HCT116 (cell line): ENCODE results near the gene PRKAR2A. TPM values are rescaled to one million over a fixed set of nuclear protein-coding genes. Genes with fewer than 3 reads are reported as not detected.

Experiments used
- ATAC-seq: fragments of 200-7000 bp; cut with Tn5 transposase; 2 replicates; pipeline ENCODE4 v1.9.1; 2020; ENCODE audit warnings: mild to moderate bottlenecking, moderate library complexity
- BruUV-seq: library from RNA; stranded (reverse); fragments of 400-500 nt; replicated peaks from 2 replicates; lab custom pipeline; 2021; lab: Mats Ljungman, UMichigan
- CTCF ChIA-PET: fragments of 300-600 bp; sonication (Branson Sonifier 250); formaldehyde crosslinking; loops from one replicate; lab custom pipeline; 2021; ENCODE audit warnings: antibody characterized with exemption; lab: Charles Lee
- POLR2A ChIA-PET: fragments of 300-600, 350-600 bp; sonication (Branson Sonifier 250); formaldehyde crosslinking; loops from one replicate; lab custom pipeline; 2021; ENCODE audit warnings: antibody characterized with exemption; lab: Charles Lee
- RAD21 ChIA-PET, 2 experiments: fragments of 300-600 bp; sonication (Branson Sonifier 250); formaldehyde crosslinking; loops; one replicate each; lab custom pipeline; 2023; ENCODE audit warnings: low total read pairs in 2 of 2; ENCODE audit not compliant: uncharacterized antibody in 2 of 2, unreplicated experiment in 2 of 2, low non-redundant PET in 1 of 2; lab: Charles Lee
- DNase-seq: peaks from one replicate; pipeline ENCODE4 v3.0.0-alpha.2; 2010; ENCODE audit warnings: low read depth, low spot score
- H2AFZ ChIP-seq: fragments of 200-600 bp; shearing (Covaris generic), sonication (generic); 2 replicates; pipeline ENCODE4 v1.6.1; 2017; ENCODE audit warnings: low read depth, mixed run types, mixed read lengths, antibody characterized with exemption, low read length; ENCODE audit not compliant: poor library complexity, severe bottlenecking
- H3K27ac ChIP-seq: 2 replicates; pipeline ENCODE4 v1.5.1; 2012; ENCODE audit warnings: low read depth, low read length
- H3K27me3 ChIP-seq: fragments of 200-600 bp; sonication (generic); 2 replicates; pipeline ENCODE4 v1.6.1; 2016; ENCODE audit warnings: mixed run types, low read length, mixed read lengths; ENCODE audit not compliant: insufficient read depth
- H3K36me3 ChIP-seq, 2 experiments: fragments of 200-500 bp in 1 of 2; fragments of 200-600 bp in 1 of 2; sonication (Bioruptor generic) in 1 of 2; sonication (generic) in 1 of 2; 2 replicates each; pipeline versions ENCODE4 v1.5.1 to v1.6.1; 2014 to 2016; ENCODE audit warnings: low read length in 2 of 2, inconsistent platforms in 1 of 2, mixed read lengths in 1 of 2, mixed run types in 1 of 2; ENCODE audit not compliant: insufficient read depth in 2 of 2, control insufficient read depth in 1 of 2
- H3K4me1 ChIP-seq, 2 experiments: fragments of 200-600 bp in 1 of 2; sonication (generic) in 1 of 2; 2 replicates each; pipeline versions ENCODE4 v1.5.1 to v1.6.1; 2012 to 2017; ENCODE audit warnings: low read length in 2 of 2, inconsistent platforms in 1 of 2, mild to moderate bottlenecking in 1 of 2, mixed read lengths in 1 of 2, mixed run types in 1 of 2, moderate library complexity in 1 of 2; ENCODE audit not compliant: insufficient read depth in 2 of 2, control insufficient read depth in 1 of 2
- H3K4me2 ChIP-seq: fragments of 200-600 bp; sonication (generic); 2 replicates; pipeline ENCODE4 v1.6.1; 2017; ENCODE audit warnings: mixed run types, low read length, mixed read lengths
- H3K4me3 ChIP-seq, 2 experiments: fragments of 200-600 bp in 1 of 2; sonication (generic) in 1 of 2; replicated peaks in 1 of 2; 2 replicates each; pipeline ENCODE4 v1.5.1; 2011 to 2016; ENCODE audit warnings: low read length in 2 of 2, control low read depth in 1 of 2, low read depth in 1 of 2, mild to moderate bottlenecking in 1 of 2, mixed read lengths in 1 of 2, mixed run types in 1 of 2
- H3K79me2 ChIP-seq: fragments of 200-600 bp; sonication (generic); 2 replicates; pipeline ENCODE4 v1.6.1; 2017; ENCODE audit warnings: mild to moderate bottlenecking, mixed run types, low read length, moderate library complexity, mixed read lengths; ENCODE audit not compliant: insufficient read depth
- H3K9ac ChIP-seq: fragments of 200-600 bp; sonication (generic); 2 replicates; pipeline ENCODE4 v1.6.1; 2016; ENCODE audit warnings: low read length, mixed read lengths
- H3K9me2 ChIP-seq: fragments of 200-600 bp; sonication (generic), shearing (Covaris generic); 2 replicates; pipeline ENCODE4 v1.6.1; 2017; ENCODE audit warnings: mixed run types, mild to moderate bottlenecking, moderate library complexity; ENCODE audit not compliant: insufficient read depth
- H3K9me3 ChIP-seq, 2 experiments: fragments of 200-500 bp in 1 of 2; fragments of 200-600 bp in 1 of 2; sonication (Bioruptor generic) in 1 of 2; sonication (generic) in 1 of 2; 2 replicates each; pipeline ENCODE4 v1.6.1; 2014 to 2017; ENCODE audit warnings: low read length in 2 of 2, mixed read lengths in 2 of 2, inconsistent platforms in 1 of 2, low read depth in 1 of 2, mild to moderate bottlenecking in 1 of 2, mixed run types in 1 of 2, moderate library complexity in 1 of 2; ENCODE audit not compliant: control insufficient read depth in 1 of 2, insufficient read depth in 1 of 2
- H4K20me1 ChIP-seq: fragments of 200-600 bp; sonication (generic), shearing (Covaris generic); 2 replicates; pipeline ENCODE4 v1.6.1; 2017; ENCODE audit warnings: mixed run types, mild to moderate bottlenecking, moderate library complexity; ENCODE audit not compliant: insufficient read depth
- CBX3 ChIP-seq: IDR thresholded peaks from 2 replicates; pipeline ENCODE4 v1.6.1; 2012; ENCODE audit warnings: low read depth
- EZH2 ChIP-seq: fragments of 200-600 bp; sonication (generic); IDR thresholded peaks from 2 replicates; pipeline ENCODE4 v1.6.1; 2017; ENCODE audit warnings: antibody characterized with exemption, mixed run types
- EZH2phosphoT487 ChIP-seq: fragments of 200-600 bp; IDR thresholded peaks from 2 replicates; pipeline ENCODE4 v1.6.1; 2018; ENCODE audit warnings: antibody characterized with exemption, borderline replicate concordance
- FOSL1 ChIP-seq: IDR thresholded peaks from 2 replicates; pipeline ENCODE4 v1.6.1; 2012; ENCODE audit warnings: low read depth
- JUND ChIP-seq: IDR thresholded peaks from 2 replicates; pipeline ENCODE4 v1.6.1; 2012
- MAX ChIP-seq: IDR thresholded peaks from 2 replicates; pipeline ENCODE4 v1.6.1; 2012
- POLR2AphosphoS5 ChIP-seq: IDR thresholded peaks from 2 replicates; pipeline ENCODE4 v1.6.1; 2011; ENCODE audit warnings: mild to moderate bottlenecking, low read depth, low read length, moderate library complexity
- RAD21 ChIP-seq: IDR thresholded peaks from 2 replicates; pipeline ENCODE4 v1.6.1; 2012; ENCODE audit warnings: low read depth, mild to moderate bottlenecking
- SIN3A ChIP-seq: IDR thresholded peaks from 2 replicates; pipeline ENCODE4 v1.6.1; 2012; ENCODE audit warnings: low read depth
- SRF ChIP-seq: IDR thresholded peaks from 2 replicates; pipeline ENCODE4 v1.6.1; 2012; ENCODE audit warnings: low read depth
- TCF7L2 ChIP-seq: IDR thresholded peaks from 2 replicates; pipeline ENCODE4 v1.7.0; 2011; ENCODE audit warnings: borderline replicate concordance, inconsistent platforms; ENCODE audit not compliant: insufficient read depth, insufficient read length; ENCODE audit errors: extremely low read depth
- ZNF274 ChIP-seq: fragments of 200-500 bp; sonication (Bioruptor generic); IDR thresholded peaks from 2 replicates; pipeline ENCODE4 v1.6.1; 2014; ENCODE audit warnings: mild to moderate bottlenecking, low read depth, low read length, inconsistent platforms
- intact Hi-C: fragments of 100-400 bp; cut with micrococcal nuclease; formaldehyde crosslinking; loops from 2 replicates; pipeline ENCODE4 v1.10.0; 2022
- total RNA-seq: library from RNA; stranded (reverse); gene quantifications from one replicate; pipeline ENCODE4 v1.2.1, GENCODE V29; 2021; ENCODE audit not compliant: unreplicated experiment
- TF ChIP-seq, protein P1 (sequence below): IDR thresholded peaks from 2 replicates; pipeline ENCODE4 v1.6.1; 2011; ENCODE audit warnings: mild to moderate bottlenecking, low read length, moderate library complexity; ENCODE audit not compliant: insufficient replicate concordance; ENCODE audit errors: extremely low read depth
- TF ChIP-seq, protein P2 (sequence below): IDR thresholded peaks from 2 replicates; pipeline ENCODE4 v1.6.1; 2012

PRKAR2A gene
- total RNA-seq, 1 experiment from 2014 or later, result 63.3 TPM

DNA sequence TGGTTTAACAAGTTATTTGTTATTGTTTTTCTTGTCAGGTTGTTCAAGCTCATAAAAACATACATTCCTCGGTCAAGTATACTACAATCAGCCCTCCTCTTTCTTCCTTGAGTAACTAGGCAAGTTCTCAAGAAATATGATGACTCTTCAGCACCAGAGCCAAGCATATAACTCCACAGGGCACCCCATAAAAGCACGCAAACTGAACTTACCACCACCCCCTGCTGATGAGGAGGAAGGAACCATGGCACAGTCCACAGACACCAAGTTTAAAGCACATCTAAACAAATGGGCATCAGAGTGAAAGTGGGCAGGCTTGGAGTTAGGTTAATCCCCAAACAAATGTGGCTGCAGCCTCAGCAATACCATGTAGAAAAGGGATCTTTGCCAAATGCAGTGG is 135.9 kb downstream of the PRKAR2A start:
- DNase-seq, result no peak
- TF ChIP-seq TCF7L2 (no peak), JUND (no peak), MAX (no peak), FOSL1 (no peak), SIN3A (no peak), EZH2 (no peak), CBX3 (no peak), SRF (no peak), POLR2AphosphoS5 (no peak), RAD21 (no peak), EZH2phosphoT487 (no peak), ZNF274 (no peak)
- TF ChIP-seq, protein P1, sequence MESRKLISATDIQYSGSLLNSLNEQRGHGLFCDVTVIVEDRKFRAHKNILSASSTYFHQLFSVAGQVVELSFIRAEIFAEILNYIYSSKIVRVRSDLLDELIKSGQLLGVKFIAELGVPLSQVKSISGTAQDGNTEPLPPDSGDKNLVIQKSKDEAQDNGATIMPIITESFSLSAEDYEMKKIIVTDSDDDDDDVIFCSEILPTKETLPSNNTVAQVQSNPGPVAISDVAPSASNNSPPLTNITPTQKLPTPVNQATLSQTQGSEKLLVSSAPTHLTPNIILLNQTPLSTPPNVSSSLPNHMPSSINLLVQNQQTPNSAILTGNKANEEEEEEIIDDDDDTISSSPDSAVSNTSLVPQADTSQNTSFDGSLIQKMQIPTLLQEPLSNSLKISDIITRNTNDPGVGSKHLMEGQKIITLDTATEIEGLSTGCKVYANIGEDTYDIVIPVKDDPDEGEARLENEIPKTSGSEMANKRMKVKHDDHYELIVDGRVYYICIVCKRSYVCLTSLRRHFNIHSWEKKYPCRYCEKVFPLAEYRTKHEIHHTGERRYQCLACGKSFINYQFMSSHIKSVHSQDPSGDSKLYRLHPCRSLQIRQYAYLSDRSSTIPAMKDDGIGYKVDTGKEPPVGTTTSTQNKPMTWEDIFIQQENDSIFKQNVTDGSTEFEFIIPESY, result no peak
- TF ChIP-seq, protein P2, sequence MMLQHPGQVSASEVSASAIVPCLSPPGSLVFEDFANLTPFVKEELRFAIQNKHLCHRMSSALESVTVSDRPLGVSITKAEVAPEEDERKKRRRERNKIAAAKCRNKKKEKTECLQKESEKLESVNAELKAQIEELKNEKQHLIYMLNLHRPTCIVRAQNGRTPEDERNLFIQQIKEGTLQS, result no peak
- CTCF ChIA-PET, result no interaction called here
- no peak overlapping the region for H3K9ac ChIP-seq
- H2AFZ ChIP-seq, result no peak overlapping the region
- H3K27ac ChIP-seq, result no peak overlapping the region
- no peak overlapping the region for H3K4me3 ChIP-seq
- H4K20me1 ChIP-seq, result peaks cover 13% of the 10 kb centered on the region; the same call in 1 of the 2 replicates
- BruUV-seq, result no TSS peak
- no peak for ATAC-seq
- H3K9me2 ChIP-seq, result no peaks in the 10 kb centered on the region
- no peaks in the 10 kb centered on the region for H3K27me3 ChIP-seq
- no peak overlapping the region for H3K4me2 ChIP-seq
- POLR2A ChIA-PET, result no interaction called here
- H3K4me1 ChIP-seq, result peaks cover 7 to 15% of the 10 kb centered on the region in 2 experiments; a peak in 3 of 4 replicates
- peaks cover 99% of the 10 kb centered on the region for H3K79me2 ChIP-seq
- no peaks in the 10 kb centered on the region for H3K9me3 ChIP-seq
- intact Hi-C loops, result no loop called here
- RAD21 ChIA-PET, result no interaction called here
- H3K36me3 ChIP-seq, result peaks cover 29 to 30% of the 10 kb centered on the region in 2 experiments
